Stimulated activated effector memory CD8-positive, alpha-beta T cell treated with anti-CD3 and anti-CD28 coated beads, Interleukin-12 subunit alpha, Interleukin-12 subunit beta, amount 100 ng/mL, for 72 hours (primary cell): ENCODE data around the gene GPR17.

Experiments
- ATAC-seq: fragments of 150-1000 bp; cut with Tn5 transposase; 2 replicates; pipeline ENCODE4 v1.10.0; 2021
- DNase-seq, 2 donors: peaks; one replicate each; pipeline ENCODE4 v3.0.0; 2021 to 2022; ENCODE audit warnings: low spot score in 2 of 2
- H3K27ac Mint-ChIP-seq: one replicate; pipeline ENCODE4 v1.8.0; 2022; ENCODE audit warnings: mild to moderate bottlenecking, mixed read lengths
- H3K36me3 Mint-ChIP-seq: one replicate; pipeline ENCODE4 v1.8.0; 2022; ENCODE audit warnings: mild to moderate bottlenecking, mixed read lengths
- H3K4me1 Mint-ChIP-seq: one replicate; pipeline ENCODE4 v1.8.0; 2022; ENCODE audit warnings: mixed read lengths
- H3K4me3 Mint-ChIP-seq: one replicate; pipeline ENCODE4 v1.8.0; 2022; ENCODE audit warnings: mild to moderate bottlenecking, mixed read lengths
- H3K9me3 Mint-ChIP-seq: one replicate; pipeline ENCODE4 v1.8.0; 2022; ENCODE audit warnings: mixed read lengths

Gene GPR17

DNA sequence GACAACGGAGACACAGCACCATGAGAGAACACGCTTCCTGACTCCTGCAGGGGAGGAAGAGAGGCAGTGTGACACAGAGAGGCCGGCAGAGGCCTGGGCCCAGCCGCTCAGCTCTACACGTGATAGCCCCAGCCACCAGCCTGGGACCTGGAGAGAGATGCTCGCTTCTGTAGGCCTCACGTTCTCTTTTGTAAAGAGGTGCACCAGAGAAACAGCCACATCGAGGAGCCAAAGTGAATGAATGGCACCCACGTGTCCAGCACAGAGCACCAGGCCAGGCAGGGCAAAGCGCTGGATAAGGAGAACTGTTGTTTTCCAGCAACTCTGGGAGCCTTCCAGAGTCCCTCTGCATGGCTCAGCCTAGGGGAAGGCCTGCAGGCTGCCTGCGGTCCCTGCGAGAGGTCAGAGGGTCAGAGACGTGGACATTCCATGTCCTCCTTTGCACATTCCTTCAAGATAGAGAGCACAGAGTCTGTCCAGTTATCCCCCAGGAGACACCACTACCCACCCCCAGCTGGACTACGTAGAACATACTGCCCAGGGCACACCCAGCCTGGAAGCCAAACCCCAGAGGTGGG is 15.2 kb downstream of the GPR17 start:
- Mint-ChIP-seq H3K4me1 (peaks cover 7% of the 10 kb centered on the region), H3K9me3 (no peaks in the 10 kb centered on the region), H3K27ac (no peak overlapping the region), H3K4me3 (no peak overlapping the region), H3K36me3 (no peaks in the 10 kb centered on the region)
- no peak for DNase-seq
- ATAC-seq: no peak

DNA sequence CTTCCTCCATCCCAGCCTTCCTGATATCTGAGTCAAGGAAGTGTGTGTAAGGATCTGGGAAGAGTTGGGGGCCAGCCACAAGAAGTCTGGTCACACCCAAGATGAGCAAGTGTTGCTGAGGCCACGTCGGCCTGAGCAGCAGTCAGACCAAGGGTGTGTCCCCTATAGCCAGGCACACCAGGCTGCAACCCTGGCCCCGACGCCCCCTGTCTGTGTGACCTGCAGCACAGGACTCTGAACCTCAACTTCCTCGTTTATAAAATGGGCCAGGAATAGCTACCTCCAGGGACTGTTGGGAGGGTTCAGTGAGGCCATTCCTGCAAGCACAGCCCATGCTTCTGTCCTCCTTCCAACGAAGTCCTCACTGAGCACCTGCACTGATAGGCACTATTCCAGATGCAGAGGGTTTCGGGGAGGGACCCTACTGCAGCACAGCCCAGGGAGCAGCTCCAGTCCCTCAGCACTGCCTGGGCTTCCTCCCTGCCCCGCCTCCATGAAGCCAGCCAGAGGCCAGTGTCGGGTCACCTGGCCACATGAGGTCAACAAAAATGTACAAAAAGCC is 16.1 kb downstream of the GPR17 start:
- Mint-ChIP-seq H3K4me3 (no peak overlapping the region), H3K36me3 (no peaks in the 10 kb centered on the region), H3K4me1 (peaks cover 7% of the 10 kb centered on the region), H3K9me3 (no peaks in the 10 kb centered on the region), H3K27ac (no peak overlapping the region)
- DNase-seq: no peak
- ATAC-seq: no peak

DNA sequence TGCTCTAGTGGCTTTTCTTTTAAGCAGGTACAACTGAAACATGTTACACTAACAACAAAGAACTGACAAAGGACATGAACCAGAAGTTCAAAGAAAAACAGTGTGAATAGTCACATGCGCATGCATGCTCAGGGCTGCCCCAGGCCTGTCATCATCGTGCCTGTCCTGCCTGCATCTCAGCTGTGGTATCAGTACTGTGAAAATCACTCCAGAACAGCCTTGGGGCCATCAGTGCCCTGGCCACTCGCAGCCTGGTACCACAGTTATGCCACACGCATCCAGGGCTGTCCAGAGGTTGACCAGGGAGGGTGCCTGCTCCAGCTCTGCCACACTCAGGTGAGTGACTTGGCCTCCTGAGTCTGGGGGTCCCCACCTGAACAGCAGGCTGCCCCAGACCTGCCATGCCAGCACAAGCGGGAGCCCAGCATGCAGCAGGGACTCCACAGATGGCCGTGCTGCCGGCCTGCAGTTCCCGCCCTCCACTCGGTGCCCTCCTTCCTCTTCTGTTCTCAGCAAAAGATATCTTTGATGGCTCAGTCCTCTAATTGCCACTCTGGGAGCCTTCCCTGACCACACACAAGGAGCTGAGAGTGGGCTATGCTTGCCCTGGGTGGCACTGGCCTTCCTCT is 17.1 kb downstream of the GPR17 start:
- H3K4me3 Mint-ChIP-seq: no peak overlapping the region
- ATAC-seq (no peak), DNase-seq (no peak)
- no peaks in the 10 kb centered on the region for H3K9me3 Mint-ChIP-seq
- peaks cover 7% of the 10 kb centered on the region for H3K4me1 Mint-ChIP-seq
- H3K36me3 Mint-ChIP-seq: no peaks in the 10 kb centered on the region
- H3K27ac Mint-ChIP-seq: no peak overlapping the region

DNA sequence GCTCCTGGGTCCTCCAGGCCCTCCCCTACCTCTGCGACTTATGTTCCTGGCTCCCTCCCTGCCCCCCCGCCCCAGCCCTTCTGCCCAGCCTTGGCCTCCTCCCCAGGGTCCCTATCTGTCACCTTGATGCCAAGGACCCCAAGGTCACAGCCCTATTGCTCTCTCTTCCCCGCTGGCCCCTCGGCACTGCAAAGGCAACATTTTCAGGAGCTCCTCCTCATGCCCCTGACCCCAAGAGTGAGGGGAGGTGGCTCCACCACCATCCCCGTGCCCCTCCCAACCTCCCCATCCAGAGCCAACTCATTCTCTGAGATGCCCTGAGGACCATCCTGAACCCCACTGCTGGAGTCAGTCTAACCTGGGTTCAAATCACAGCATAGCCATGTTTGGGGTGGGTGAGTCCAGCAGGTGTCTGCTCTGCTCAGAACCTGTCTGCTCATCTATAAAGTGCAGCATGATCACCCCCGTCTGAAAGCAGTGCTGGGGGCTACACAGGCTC is 17.7 kb downstream of the GPR17 start:
- H3K36me3 Mint-ChIP-seq: no peaks in the 10 kb centered on the region
- H3K27ac Mint-ChIP-seq: no peak overlapping the region
- ATAC-seq (no peak), DNase-seq (no peak)
- peaks cover 7% of the 10 kb centered on the region for H3K4me1 Mint-ChIP-seq
- H3K4me3 Mint-ChIP-seq: no peak overlapping the region
- no peaks in the 10 kb centered on the region for H3K9me3 Mint-ChIP-seq

DNA sequence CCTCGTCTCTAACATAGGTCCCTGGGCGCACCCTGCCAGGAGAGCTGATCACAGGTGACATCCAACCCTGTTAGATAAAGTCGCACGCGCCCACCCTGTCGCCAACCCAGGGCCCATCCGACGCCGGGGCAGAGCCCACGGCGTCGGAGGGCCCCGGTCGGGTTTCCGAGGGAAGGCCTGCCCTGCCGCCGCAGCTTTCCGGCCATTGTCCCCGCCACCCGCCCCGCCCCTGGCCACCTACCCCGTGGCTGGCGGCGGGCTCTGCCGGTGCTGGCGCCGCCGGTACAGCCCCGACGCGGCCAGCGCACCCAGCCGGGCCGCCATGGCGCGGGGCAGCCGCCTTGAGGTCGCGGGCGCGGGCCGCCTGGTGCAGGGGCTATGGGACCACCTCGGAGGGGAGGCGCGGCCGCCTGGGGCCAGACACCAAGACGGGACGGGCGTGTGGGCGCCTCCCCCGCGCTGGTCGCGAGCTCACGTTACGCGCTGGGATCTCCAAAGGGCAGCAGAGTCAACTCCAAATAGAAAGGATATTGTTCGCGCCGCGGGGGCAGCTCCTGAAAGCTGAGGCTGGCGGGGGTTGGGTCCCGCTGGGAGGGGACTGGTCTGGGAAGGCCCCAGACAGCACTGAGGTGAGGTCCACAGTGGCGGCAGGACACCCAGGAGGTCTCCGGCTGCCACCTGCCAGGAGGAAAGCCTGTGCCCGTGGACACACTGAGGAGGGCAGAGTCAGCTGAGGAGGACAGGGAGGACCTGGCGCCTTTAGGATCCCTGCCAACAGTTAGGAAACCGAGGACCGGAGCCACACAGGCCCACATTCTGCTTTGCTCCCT is 18.3 kb downstream of the GPR17 start:
- Mint-ChIP-seq H3K4me1 (peaks cover 7% of the 10 kb centered on the region), H3K9me3 (no peaks in the 10 kb centered on the region), H3K27ac (no peak overlapping the region), H3K36me3 (no peaks in the 10 kb centered on the region), H3K4me3 (no peak overlapping the region)
- DNase-seq (no peak), ATAC-seq (no peak)

DNA sequence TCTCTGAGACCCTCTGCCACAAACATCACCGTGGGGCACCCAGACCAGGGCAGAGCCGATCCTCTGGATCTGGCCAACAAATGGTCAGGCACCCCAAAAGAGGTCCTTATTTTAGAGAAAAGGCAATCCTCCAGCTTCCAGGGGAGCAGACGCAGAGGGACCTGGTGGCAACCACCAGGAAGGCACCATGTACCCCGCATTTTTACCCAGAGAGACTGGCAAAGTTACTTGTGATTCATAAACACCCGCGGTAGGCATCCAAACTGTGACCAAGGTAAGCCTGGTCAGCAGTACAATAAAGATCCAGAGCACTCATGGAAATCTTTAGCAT is 18.9 kb downstream of the GPR17 start:
- ATAC-seq (no peak), DNase-seq (no peak)
- Mint-ChIP-seq H3K36me3 (no peaks in the 10 kb centered on the region), H3K4me1 (peaks cover 7% of the 10 kb centered on the region), H3K4me3 (no peak overlapping the region), H3K27ac (no peak overlapping the region), H3K9me3 (no peaks in the 10 kb centered on the region)

DNA sequence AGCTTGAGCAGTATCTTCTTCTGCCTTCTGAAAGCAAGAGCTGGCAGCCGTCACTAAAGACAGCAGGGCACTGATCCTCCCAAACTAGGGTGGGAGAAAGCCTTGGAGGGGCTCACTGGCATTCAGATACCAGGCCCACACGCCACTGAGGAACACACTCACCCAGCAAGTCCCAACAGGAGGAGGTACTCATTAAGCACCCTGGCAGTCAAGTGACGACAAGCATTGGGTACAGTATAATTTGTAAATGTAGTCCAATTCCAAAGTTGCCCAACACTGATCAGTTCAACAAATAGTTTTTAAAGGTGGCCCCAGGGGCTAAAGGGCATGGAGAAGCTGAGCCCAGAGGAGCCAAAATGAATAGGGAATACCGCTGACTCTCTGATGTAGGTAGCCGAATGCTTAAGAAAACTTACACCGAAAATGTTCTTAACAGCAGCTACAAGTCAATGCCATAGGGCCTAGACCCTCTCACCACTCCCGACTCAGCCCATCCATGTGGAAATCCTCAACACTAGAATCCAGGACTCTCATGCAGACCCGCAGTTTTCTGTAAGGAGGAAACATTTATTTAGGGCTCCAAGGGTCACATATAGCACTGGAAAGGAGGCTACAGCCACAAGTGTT is 19.4 kb downstream of the GPR17 start:
- no peak for DNase-seq
- peaks cover 7% of the 10 kb centered on the region for H3K4me1 Mint-ChIP-seq
- no peak for ATAC-seq
- no peaks in the 10 kb centered on the region for H3K36me3 Mint-ChIP-seq
- H3K9me3 Mint-ChIP-seq: no peaks in the 10 kb centered on the region
- no peak overlapping the region for H3K27ac Mint-ChIP-seq
- no peak overlapping the region for H3K4me3 Mint-ChIP-seq

DNA sequence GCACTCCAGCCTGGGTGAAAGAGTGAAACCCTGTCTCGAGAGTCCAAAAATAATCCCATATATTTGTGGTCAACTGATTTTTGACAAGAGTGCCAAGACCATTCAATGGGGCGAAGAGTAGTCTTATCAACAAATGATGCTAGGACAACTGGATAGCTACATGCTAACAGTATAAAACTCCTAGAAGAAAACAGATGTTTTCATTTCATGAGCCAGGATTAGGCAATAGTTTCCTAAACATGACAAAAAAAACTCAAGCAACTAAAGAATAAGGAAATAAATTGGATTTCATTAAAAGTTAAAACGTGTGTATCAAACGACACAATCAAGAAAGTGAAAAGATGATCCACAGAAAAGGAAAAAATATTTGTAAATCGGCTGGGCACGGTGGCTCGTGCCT is 23.1 kb downstream of the GPR17 start:
- ATAC-seq: no peak
- H3K36me3 Mint-ChIP-seq: no peaks in the 10 kb centered on the region

DNA sequence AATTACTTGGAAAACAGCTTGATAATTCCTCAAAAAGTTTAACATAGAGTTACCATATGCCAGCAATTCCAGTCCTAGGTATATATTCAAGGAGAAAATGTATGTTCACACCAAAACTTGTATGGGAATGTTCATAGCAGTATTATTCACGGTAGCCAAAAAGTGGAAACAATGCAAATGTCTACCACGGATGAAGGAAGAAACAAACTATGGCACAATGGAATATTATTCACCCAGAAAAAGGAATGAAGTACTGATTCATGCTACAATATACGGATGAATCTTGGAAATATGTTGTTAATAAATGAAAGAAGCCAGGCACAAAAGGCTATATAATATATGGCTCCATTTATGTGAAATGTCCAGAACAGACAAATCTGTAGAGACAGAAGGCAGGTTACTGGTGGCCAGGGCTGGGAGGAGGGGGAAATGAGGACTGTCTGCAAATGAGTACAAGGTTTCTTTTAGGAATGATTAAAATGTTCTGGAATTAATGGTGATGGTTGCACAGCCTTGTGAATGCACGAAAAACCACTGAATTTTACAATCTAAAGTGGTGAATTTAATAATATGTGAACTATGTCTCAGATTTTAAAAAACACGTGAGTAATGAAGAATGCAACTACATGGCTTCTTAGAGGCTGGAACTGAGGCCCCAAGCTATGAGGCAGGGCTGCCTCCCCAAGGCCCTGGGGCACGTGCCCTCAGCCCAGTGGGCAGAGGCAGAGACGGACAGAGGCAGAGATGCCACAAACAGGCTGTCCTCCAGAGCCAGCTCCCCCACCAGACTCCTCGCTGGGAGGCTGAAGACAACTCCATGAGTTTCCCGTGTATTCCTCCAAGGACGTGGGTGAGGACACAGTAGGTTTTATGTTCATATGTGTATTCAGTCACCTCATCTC is 24.4 kb downstream of the GPR17 start:
- Mint-ChIP-seq H3K4me1 (peaks cover 11% of the 10 kb centered on the region), H3K36me3 (no peaks in the 10 kb centered on the region), H3K27ac (no peak overlapping the region), H3K9me3 (no peaks in the 10 kb centered on the region), H3K4me3 (no peak overlapping the region)
- ATAC-seq: no peak
- no peak for DNase-seq

More for the DNA sequence above, 23.1 kb downstream of the GPR17 start:
- DNase-seq: no peak
- Mint-ChIP-seq H3K4me1 (peaks cover 6% of the 10 kb centered on the region), H3K27ac (no peak overlapping the region), H3K9me3 (no peaks in the 10 kb centered on the region), H3K4me3 (no peak overlapping the region)

DNA sequence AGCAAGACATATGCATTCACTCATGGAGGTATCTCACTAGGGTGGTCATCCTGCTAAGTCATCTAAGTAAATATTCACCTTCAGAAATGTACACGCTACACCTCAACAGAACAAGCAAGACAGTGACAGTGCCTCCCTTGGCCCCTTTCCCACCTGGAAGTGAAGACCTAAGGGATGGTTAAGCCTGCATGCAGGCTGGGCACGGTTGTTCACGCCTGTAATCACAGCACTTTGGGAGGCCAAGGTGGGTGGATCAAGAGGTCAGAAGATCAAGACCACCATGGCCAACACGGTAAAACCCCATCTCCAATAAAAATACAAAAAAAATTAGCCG is 25.0 kb downstream of the GPR17 start:
- peaks cover 11% of the 10 kb centered on the region for H3K4me1 Mint-ChIP-seq
- H3K27ac Mint-ChIP-seq: no peak overlapping the region
- ATAC-seq (no peak), DNase-seq (no peak)
- no peak overlapping the region for H3K4me3 Mint-ChIP-seq
- no peaks in the 10 kb centered on the region for H3K9me3 Mint-ChIP-seq
- no peaks in the 10 kb centered on the region for H3K36me3 Mint-ChIP-seq

DNA sequence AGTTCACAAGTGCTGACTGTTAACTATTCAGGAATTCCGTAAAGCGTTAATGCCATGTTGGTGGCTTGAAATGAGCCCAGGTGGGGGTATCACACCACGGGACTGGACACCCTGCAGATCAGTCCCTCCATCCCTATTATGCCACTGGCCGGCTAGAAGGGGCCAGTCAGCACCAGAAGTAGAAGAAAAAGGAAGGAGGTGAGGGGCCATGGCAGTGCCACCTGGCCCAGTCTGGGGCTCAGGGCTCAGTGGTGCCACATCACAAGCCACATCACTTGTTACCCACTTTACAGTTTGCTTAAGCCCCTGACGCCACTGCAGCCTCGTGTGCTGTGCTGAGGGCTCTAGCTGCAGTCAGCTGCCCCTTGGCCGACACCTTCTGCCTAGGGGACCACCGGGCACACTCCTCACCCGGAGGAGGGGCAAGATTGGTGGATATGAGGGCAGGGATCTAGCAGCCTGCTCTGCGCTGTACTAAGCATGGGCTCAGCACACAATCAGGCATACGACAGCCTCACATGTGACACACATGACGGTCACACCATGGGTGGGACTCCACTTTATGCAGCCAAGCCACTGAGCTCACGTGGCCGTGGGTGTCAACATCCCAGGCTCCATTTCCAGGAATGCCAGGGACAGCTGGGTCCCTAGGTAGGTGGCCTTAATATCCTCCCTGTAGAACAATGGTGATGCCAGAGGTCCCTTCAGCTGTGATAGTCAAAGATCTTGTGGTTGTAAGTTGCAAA is 25.8 kb downstream of the GPR17 start:
- peaks cover 11% of the 10 kb centered on the region for H3K4me1 Mint-ChIP-seq
- DNase-seq (no peak), ATAC-seq (peak; percentile 40)
- H3K9me3 Mint-ChIP-seq: no peaks in the 10 kb centered on the region
- H3K36me3 Mint-ChIP-seq: no peaks in the 10 kb centered on the region
- H3K27ac Mint-ChIP-seq: no peak overlapping the region
- no peak overlapping the region for H3K4me3 Mint-ChIP-seq

DNA sequence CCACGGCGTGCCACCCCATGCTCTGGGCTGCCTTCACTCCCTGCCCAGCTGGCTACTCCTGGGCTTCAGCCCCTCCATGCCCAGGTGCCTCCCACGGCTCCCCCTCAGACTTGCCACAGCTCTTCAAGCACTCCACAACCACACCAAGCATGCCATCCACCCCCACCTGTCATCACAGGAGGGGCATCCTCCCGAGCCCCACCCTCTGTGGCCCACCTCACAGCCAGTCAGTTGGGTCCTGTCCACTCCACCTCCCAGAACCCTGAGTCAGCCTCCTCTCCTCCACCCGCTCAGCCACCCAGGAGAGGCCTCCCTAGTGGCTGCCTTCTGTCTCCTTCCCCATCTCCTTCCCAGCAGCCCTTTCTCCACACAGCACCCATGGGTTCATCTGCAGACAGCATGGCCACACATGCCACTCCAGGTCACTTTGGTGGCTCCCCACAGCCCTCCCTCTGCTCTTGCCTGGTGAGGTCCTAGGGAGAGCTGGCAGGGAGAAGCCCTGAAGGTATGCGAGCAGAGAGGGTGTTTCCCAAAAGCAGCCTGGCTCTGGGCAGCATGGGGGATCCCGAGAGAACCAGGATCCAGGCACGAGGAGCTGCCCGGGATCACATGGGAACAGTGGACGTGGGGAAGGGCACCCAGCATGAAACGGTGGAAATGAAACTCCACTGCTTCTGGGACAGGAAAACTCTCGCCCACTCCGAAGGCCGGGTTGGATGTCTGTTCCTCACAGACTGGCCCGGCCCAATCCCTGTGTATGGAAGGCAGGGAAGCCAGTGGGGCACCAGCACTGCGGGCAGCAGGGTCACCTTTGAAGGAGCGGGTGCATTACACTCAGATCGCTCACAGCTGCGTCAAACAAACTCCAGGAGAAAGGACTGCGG is 26.6 kb downstream of the GPR17 start:
- Mint-ChIP-seq H3K4me1 (peaks cover 11% of the 10 kb centered on the region), H3K36me3 (no peaks in the 10 kb centered on the region), H3K9me3 (no peaks in the 10 kb centered on the region), H3K4me3 (no peak overlapping the region), H3K27ac (no peak overlapping the region)
- DNase-seq (no peak), ATAC-seq (peak; percentile 14)

DNA sequence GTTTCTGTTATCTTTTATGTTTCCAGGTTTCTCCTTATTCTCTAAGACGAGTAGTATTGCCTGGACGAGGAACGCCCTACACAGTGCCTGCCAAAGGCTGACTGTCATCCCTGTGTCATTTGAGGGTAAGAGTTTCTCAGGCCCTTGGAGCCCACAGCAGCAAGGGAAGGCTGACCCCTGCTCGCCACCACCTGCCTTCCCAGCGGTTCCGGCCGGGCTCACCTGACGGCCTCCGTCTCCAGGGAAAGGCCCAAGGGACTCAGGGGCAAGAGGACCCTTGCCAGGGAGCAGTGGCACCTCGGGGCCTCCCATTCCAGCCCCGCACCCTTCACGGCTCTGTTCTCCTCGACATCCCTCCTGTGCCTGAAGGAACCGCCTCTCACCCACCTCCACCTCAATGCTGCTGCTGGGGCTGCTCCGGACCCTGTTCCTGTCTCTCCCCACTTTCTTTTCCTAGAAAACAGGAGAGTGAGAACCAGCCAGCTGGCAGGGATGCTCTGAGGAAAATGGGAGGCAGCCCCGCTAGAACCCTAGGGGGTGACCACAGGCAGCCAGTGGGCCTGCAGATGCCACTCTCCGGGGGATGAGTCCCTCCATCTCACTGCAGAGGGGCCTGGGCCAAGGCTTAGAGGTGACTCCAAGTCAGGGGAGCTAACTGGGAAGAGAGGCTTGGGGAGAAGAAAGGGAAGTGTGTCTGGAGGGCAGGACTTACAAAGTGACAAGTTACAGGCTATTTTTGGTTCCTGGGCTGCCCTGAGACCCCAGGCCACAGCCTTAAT is 27.5 kb downstream of the GPR17 start:
- H3K27ac Mint-ChIP-seq: no peak overlapping the region
- H3K4me1 Mint-ChIP-seq: peaks cover 11% of the 10 kb centered on the region
- no peaks in the 10 kb centered on the region for H3K9me3 Mint-ChIP-seq
- ATAC-seq: no peak
- H3K4me3 Mint-ChIP-seq: peak overlapping the region; percentile 68
- DNase-seq: no peak
- no peaks in the 10 kb centered on the region for H3K36me3 Mint-ChIP-seq
